Posterior cingulate gyrus (tissue), 11 donors: ENCODE results near the gene AASDH.
A peak's percentile ranks its signal among the peaks of the same experiment; 100 is the strongest.

Source experiments
- DNase-seq, 10 donors: peaks; one replicate each; pipeline versions ENCODE4 v3.0.0 to v3.0.0-alpha.2; 2020 to 2021; ENCODE audit warnings: mixed read lengths in 3 of 10
- intact Hi-C: fragments of 100-400 bp; cut with DNase I; formaldehyde crosslinking; loops from one replicate; pipeline ENCODE4 v1.15.1; 2023

Gene AASDH

GRCh38 chr4:56387023-56388001 lies at the start of gene AASDH:
TSS of gene AASDH (minus strand) at chr4:56387491. CDS start at chr4:56384299, 3,192 bp downstream.
- intact Hi-C loops = loop anchor here (1.0 kb wide), 1 partner anchor 49 kb away; the partner anchor contains the start of gene PAICS
- peak; percentile 89 to 99 (median 94) for DNase-seq

GRCh38 chr4:56435140-56435926 lies 48.0 kb upstream of the AASDH start, which contains the start of gene PPAT:
TSS of gene PPAT (minus strand) at chr4:56435615. CDS start at chr4:56435477, 138 bp downstream.
- intact Hi-C loops = loop anchor here (5.0 to 10.0 kb wide), 2 partner anchors 107 to 539 kb away; partner anchors contain the start of genes NOA1 and POLR2B
- DNase-seq = peak; percentile 95 to 100 (median 97)

GRCh38 chr4:56434599-56435139 lies 47.4 kb upstream of the AASDH start:
- intact Hi-C loops = loop anchor here (5.0 to 10.0 kb wide), 3 partner anchors 33 to 540 kb away; partner anchors contain the start of genes NOA1, POLR2B and SRP72
- DNase-seq = peak in 9 of 10 donors; percentile 17 to 87 (median 33)

GRCh38 chr4:56433280-56433679 lies 46.0 kb upstream of the AASDH start:
- intact Hi-C loops = loop anchor here (5.0 to 10.0 kb wide), 2 partner anchors 34 to 542 kb away; partner anchors contain the start of genes NOA1, POLR2B and SRP72
- DNase-seq = no peak

- no peak for DNase-seq
- intact Hi-C loops = loop anchor here (5.0 to 10.0 kb wide), 2 partner anchors 37 to 545 kb away; partner anchors contain the start of genes NOA1, POLR2B and SRP72
These were observed 42.9 kb upstream of the AASDH start for GRCh38 chr4:56430203-56430602.

GRCh38 chr4:56427179-56427578 lies 39.9 kb upstream of the AASDH start:
- intact Hi-C loops = loop anchor here (10.0 kb wide), 1 partner anchor 408 kb away; no protein-coding TSS in a partner anchor

GRCh38 chr4:56426273-56426672 lies 39.0 kb upstream of the AASDH start:
- no peak for DNase-seq
- intact Hi-C loops = loop anchor here (10.0 kb wide), 1 partner anchor 409 kb away; no protein-coding TSS in a partner anchor

More at GRCh38 chr4:56427179-56427578, 39.9 kb upstream of the AASDH start:
- no peak for DNase-seq

GRCh38 chr4:56425518-56425917 lies 38.2 kb upstream of the AASDH start:
- intact Hi-C loops = loop anchor here (1.0 to 10.0 kb wide), 3 partner anchors 119 to 409 kb away; no protein-coding TSS in a partner anchor

GRCh38 chr4:56424697-56425514 lies 37.6 kb upstream of the AASDH start:
- DNase-seq = peak in 1 of 10 donors; percentile 30
- intact Hi-C loops = loop anchor here (1.0 to 10.0 kb wide), 3 partner anchors 119 to 410 kb away; no protein-coding TSS in a partner anchor

More at GRCh38 chr4:56425518-56425917, 38.2 kb upstream of the AASDH start:
- DNase-seq = no peak

GRCh38 chr4:56424176-56424575 lies 36.9 kb upstream of the AASDH start:
- DNase-seq = no peak
- intact Hi-C loops = loop anchor here (2.0 to 10.0 kb wide), 2 partner anchors 377 to 411 kb away; no protein-coding TSS in a partner anchor

GRCh38 chr4:56417396-56417795 lies 30.1 kb upstream of the AASDH start:
- no peak for DNase-seq
- intact Hi-C loops = no loop called here

GRCh38 chr4:56416349-56416748 lies 29.1 kb upstream of the AASDH start:
- intact Hi-C loops = no loop called here
- no peak for DNase-seq

- no peak for DNase-seq
- intact Hi-C loops = no loop called here
These were observed 26.9 kb upstream of the AASDH start for GRCh38 chr4:56414135-56414670.

- intact Hi-C loops = no loop called here
- DNase-seq = no peak
These were observed 23.2 kb upstream of the AASDH start for GRCh38 chr4:56410247-56411062.

GRCh38 chr4:56409511-56410090 lies 22.3 kb upstream of the AASDH start:
- no peak for DNase-seq

GRCh38 chr4:56408978-56409377 lies 21.7 kb upstream of the AASDH start:
- no peak for DNase-seq
- intact Hi-C loops = no loop called here

More at GRCh38 chr4:56409511-56410090, 22.3 kb upstream of the AASDH start:
- intact Hi-C loops = no loop called here

- intact Hi-C loops = no loop called here
- no peak for DNase-seq
These were observed 18.9 kb upstream of the AASDH start for GRCh38 chr4:56406151-56406550.
